KMS-11 (cell line): ENCODE results near the gene PLEKHA5.

Experiments
- H2AFZ ChIP-seq: fragments of 200-600 bp; sonication (generic); 2 replicates; pipeline ENCODE4 v1.6.1; 2016; ENCODE audit warnings: antibody characterized with exemption, mixed run types, low read depth
- H3K27ac ChIP-seq: fragments of 200-600 bp; sonication (generic); 2 replicates; pipeline ENCODE4 v1.6.1; 2016; ENCODE audit warnings: mild to moderate bottlenecking, mixed run types
- H3K27me3 ChIP-seq: fragments of 200-600 bp; sonication (generic); 2 replicates; pipeline ENCODE4 v1.6.1; 2017; ENCODE audit warnings: mild to moderate bottlenecking, low read depth, mixed run types, moderate library complexity; ENCODE audit not compliant: insufficient read depth
- H3K36me3 ChIP-seq: fragments of 200-600 bp; sonication (generic); 2 replicates; pipeline ENCODE4 v1.6.1; 2017; ENCODE audit warnings: mild to moderate bottlenecking, mixed run types; ENCODE audit not compliant: insufficient read depth
- H3K4me1 ChIP-seq: fragments of 200-600 bp; sonication (generic); 2 replicates; pipeline ENCODE4 v1.6.1; 2016; ENCODE audit warnings: mild to moderate bottlenecking, low read depth, mixed run types; ENCODE audit not compliant: poor library complexity, severe bottlenecking
- H3K4me2 ChIP-seq: fragments of 200-600 bp; sonication (generic); 2 replicates; pipeline ENCODE4 v1.7.0; 2016; ENCODE audit warnings: mild to moderate bottlenecking, mixed run types
- H3K4me3 ChIP-seq: fragments of 200-600 bp; sonication (generic); IDR thresholded peaks from 2 replicates; pipeline ENCODE4 v1.6.1; 2017; ENCODE audit warnings: low read depth, low read length, mixed read lengths; ENCODE audit not compliant: insufficient read depth
- H3K79me2 ChIP-seq: fragments of 200-600 bp; sonication (generic); 2 replicates; pipeline ENCODE4 v1.6.1; 2016; ENCODE audit warnings: low read depth, mixed run types; ENCODE audit not compliant: insufficient read depth
- H3K9ac ChIP-seq: fragments of 200-600 bp; sonication (generic); 2 replicates; pipeline ENCODE4 v1.6.1; 2016; ENCODE audit warnings: mild to moderate bottlenecking, mixed run types
- H4K20me1 ChIP-seq: fragments of 200-600 bp; sonication (generic); 2 replicates; pipeline ENCODE4 v1.6.1; 2016; ENCODE audit warnings: mild to moderate bottlenecking, mixed run types; ENCODE audit not compliant: insufficient read depth
- CTCF ChIP-seq: fragments of 200-600 bp; sonication (generic); conservative IDR thresholded peaks from 2 replicates; pipeline ENCODE4 v1.6.1; 2017; ENCODE audit warnings: low read depth, mild to moderate bottlenecking, antibody characterized with exemption, low read length, moderate library complexity, mixed read lengths

The PLEKHA5 gene

GRCh38 chr12:19239102-19239501 lies 109.6 kb downstream of the PLEKHA5 start:
- Histone ChIP-seq H3K79me2 (no peaks in the 10 kb centered on the region), H3K4me2 (no peak overlapping the region), H3K4me1 (no peaks in the 10 kb centered on the region), H4K20me1 (no peaks in the 10 kb centered on the region), H3K27me3 (no peaks in the 10 kb centered on the region), H3K4me3 (no peak overlapping the region), H3K36me3 (no peaks in the 10 kb centered on the region), H3K27ac (no peak overlapping the region), H2AFZ (no peak overlapping the region), H3K9ac (no peak overlapping the region)
- TF ChIP-seq CTCF: no peak

GRCh38 chr12:19239616-19240234 lies 110.2 kb downstream of the PLEKHA5 start:
- H3K9ac ChIP-seq: no peak overlapping the region
- H3K27ac ChIP-seq: no peak overlapping the region
- no peak overlapping the region for H3K4me2 ChIP-seq
- H3K4me3 ChIP-seq: no peak overlapping the region
- no peaks in the 10 kb centered on the region for H3K4me1 ChIP-seq
- no peaks in the 10 kb centered on the region for H4K20me1 ChIP-seq
- no peaks in the 10 kb centered on the region for H3K79me2 ChIP-seq
- H3K27me3 ChIP-seq: no peaks in the 10 kb centered on the region
- H3K36me3 ChIP-seq: no peaks in the 10 kb centered on the region
- H2AFZ ChIP-seq: no peak overlapping the region
- no peak for TF ChIP-seq CTCF

- Histone ChIP-seq H3K27me3 (no peaks in the 10 kb centered on the region), H3K4me1 (no peaks in the 10 kb centered on the region), H3K4me2 (no peak overlapping the region), H3K36me3 (no peaks in the 10 kb centered on the region), H3K27ac (no peak overlapping the region), H2AFZ (no peak overlapping the region), H3K9ac (no peak overlapping the region), H3K4me3 (no peak overlapping the region), H3K79me2 (no peaks in the 10 kb centered on the region), H4K20me1 (no peaks in the 10 kb centered on the region)
- no peak for TF ChIP-seq CTCF
These were observed 113.0 kb downstream of the PLEKHA5 start for GRCh38 chr12:19242581-19242980.

GRCh38 chr12:19243551-19243950 lies 114.0 kb downstream of the PLEKHA5 start:
- no peak overlapping the region for H3K27ac ChIP-seq
- no peak overlapping the region for H3K4me3 ChIP-seq
- no peaks in the 10 kb centered on the region for H3K27me3 ChIP-seq
- no peaks in the 10 kb centered on the region for H3K79me2 ChIP-seq
- no peak overlapping the region for H3K4me2 ChIP-seq
- no peaks in the 10 kb centered on the region for H4K20me1 ChIP-seq
- TF ChIP-seq CTCF: no peak
- H2AFZ ChIP-seq: no peak overlapping the region
- no peaks in the 10 kb centered on the region for H3K36me3 ChIP-seq
- no peak overlapping the region for H3K9ac ChIP-seq
- H3K4me1 ChIP-seq: no peaks in the 10 kb centered on the region
